Measurements from ENCODE around the gene PCDHA2.
"Not testable (repeated sequence)": the region's sequence is repeated elsewhere in the genome, so short reads cannot be mapped to it uniquely, and the experiment has no call there.

Gene PCDHA2

DNA sequence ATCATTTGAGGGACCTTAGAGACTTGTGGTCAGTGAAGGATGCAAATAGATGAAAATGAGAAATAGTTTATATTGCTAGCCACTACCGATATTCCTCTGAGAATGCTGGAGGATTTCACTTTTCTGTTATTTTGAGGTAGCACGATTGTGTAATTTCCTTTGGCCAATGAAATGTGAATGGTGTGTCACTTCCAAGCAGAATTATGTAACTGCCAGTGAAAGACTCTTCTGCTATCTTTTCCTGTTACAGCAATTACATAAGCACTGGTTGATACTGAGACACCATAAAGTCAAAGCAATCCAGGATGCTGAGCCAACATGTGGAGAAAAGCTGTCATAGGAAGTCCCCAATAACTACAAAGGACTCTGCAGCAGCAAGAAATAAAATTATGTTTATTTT is 3.6 kb upstream of the PCDHA2 start:
- no peaks in the 10 kb centered on the region for H3K27me3 ChIP-seq (ENCODE audit: control insufficient read depth in 3 of 3, insufficient read depth in 3 of 3, low read depth in 1 of 3, low read length in 3 of 3)
- no peak overlapping the region for H2AFZ ChIP-seq (ENCODE audit: low read length)
- H3K9me3 ChIP-seq (replicated peaks in 1 of 2; ENCODE audit: control insufficient read depth in 2 of 2, insufficient read depth in 1 of 2, low read depth in 1 of 2, low read length in 2 of 2) = peaks cover 30 to 48% of the 10 kb centered on the region in 2 donors
- H3K4me1 ChIP-seq (ENCODE audit: control insufficient read depth in 2 of 2, insufficient read depth in 1 of 2, low read depth in 1 of 2, low read length in 2 of 2) = no peaks in the 10 kb centered on the region
- H3K9ac ChIP-seq (ENCODE audit: low read depth, low read length, poor library complexity) = no peak overlapping the region
- H3K36me3 ChIP-seq (replicated peaks in 1 of 2; ENCODE audit: control insufficient read depth in 2 of 2, insufficient read depth in 2 of 2, low read length in 2 of 2) = peaks cover 0 to 3% of the 10 kb centered on the region in 2 donors
- no peak overlapping the region for H3K23ac ChIP-seq (ENCODE audit: low read depth, low read length, poor library complexity)
- H3K14ac ChIP-seq (ENCODE audit: low read length) = no peak overlapping the region
- H2AK5ac ChIP-seq (ENCODE audit: low read depth, low read length) = no peak overlapping the region
- no peak for DNase-seq (ENCODE audit: low spot score)
- no peak overlapping the region for H2BK120ac ChIP-seq (ENCODE audit: low read depth, low read length)
- H2BK12ac ChIP-seq (ENCODE audit: low read length) = no peak overlapping the region
- H3K4me2 ChIP-seq (ENCODE audit: insufficient read depth, low read length, poor library complexity, severe bottlenecking) = no peak overlapping the region
- no peak overlapping the region for H3K18ac ChIP-seq (ENCODE audit: low read length)
- no peak overlapping the region for H3K4ac ChIP-seq (ENCODE audit: low read length)
- H3K79me1 ChIP-seq (ENCODE audit: low read depth, low read length) = no peaks in the 10 kb centered on the region
- no peak overlapping the region for H4K8ac ChIP-seq (ENCODE audit: low read depth, low read length)
- H2BK5ac ChIP-seq (ENCODE audit: low read length) = no peak overlapping the region
- no peak overlapping the region for H2BK15ac ChIP-seq (ENCODE audit: low read length)
- no peak overlapping the region for H4K91ac ChIP-seq (ENCODE audit: low read depth, low read length, poor library complexity)
- no peak overlapping the region for H3K27ac ChIP-seq (replicated peaks; ENCODE audit: low read length)
- no peak overlapping the region for H3K4me3 ChIP-seq (ENCODE audit: low read length in 2 of 2)
- no CpG with 5 or more reads among the region's 2 CpGs for WGBS, 2 donors (ENCODE audit: extremely low coverage in 2 of 2, insufficient read length in 2 of 2, insufficient replicate concordance in 1 of 2)

DNA sequence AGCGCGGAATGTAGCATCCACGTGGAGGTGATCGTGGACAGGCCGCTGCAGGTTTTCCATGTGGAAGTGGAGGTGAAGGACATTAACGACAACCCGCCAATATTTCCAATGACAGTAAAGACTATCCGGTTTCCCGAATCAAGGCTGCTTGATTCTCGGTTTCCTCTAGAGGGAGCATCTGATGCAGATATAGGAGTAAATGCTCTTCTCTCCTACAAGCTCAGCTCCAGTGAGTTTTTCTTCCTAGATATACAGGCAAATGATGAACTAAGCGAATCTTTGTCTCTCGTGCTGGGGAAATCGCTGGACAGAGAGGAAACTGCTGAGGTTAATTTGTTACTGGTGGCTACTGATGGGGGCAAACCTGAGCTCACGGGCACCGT is 598 bp downstream of the PCDHA2 start:
- H4K8ac ChIP-seq (ENCODE audit: low read depth, low read length) = no peak overlapping the region
- H2BK15ac ChIP-seq (ENCODE audit: low read length) = no peak overlapping the region
- H3K4ac ChIP-seq (ENCODE audit: low read length) = no peak overlapping the region
- no peak overlapping the region for H3K4me2 ChIP-seq (ENCODE audit: insufficient read depth, low read length, poor library complexity, severe bottlenecking)
- WGBS, 2 donors (ENCODE audit: extremely low coverage in 2 of 2, insufficient read length in 2 of 2, insufficient replicate concordance in 1 of 2) = no CpG with 5 or more reads among the region's 15 CpGs
- no peak overlapping the region for H2BK12ac ChIP-seq (ENCODE audit: low read length)
- H3K36me3 ChIP-seq (replicated peaks in 1 of 2; ENCODE audit: control insufficient read depth in 2 of 2, insufficient read depth in 2 of 2, low read length in 2 of 2) = peaks cover 0 to 8% of the 10 kb centered on the region in 2 donors
- no peak for DNase-seq (ENCODE audit: low spot score)
- no peak overlapping the region for H3K14ac ChIP-seq (ENCODE audit: low read length)
- H4K91ac ChIP-seq (ENCODE audit: low read depth, low read length, poor library complexity) = no peak overlapping the region
- H3K27ac ChIP-seq (replicated peaks; ENCODE audit: low read length) = no peak overlapping the region
- no peak overlapping the region for H3K9ac ChIP-seq (ENCODE audit: low read depth, low read length, poor library complexity)
- no peak overlapping the region for H3K23ac ChIP-seq (ENCODE audit: low read depth, low read length, poor library complexity)
- H3K4me3 ChIP-seq (ENCODE audit: low read length in 2 of 2) = peak overlapping the region in 1 of 2 donors; percentile 73
- no peak overlapping the region for H2AK5ac ChIP-seq (ENCODE audit: low read depth, low read length)
- H3K18ac ChIP-seq (ENCODE audit: low read length) = no peak overlapping the region
- H3K79me1 ChIP-seq (ENCODE audit: low read depth, low read length) = peaks cover 3% of the 10 kb centered on the region
- peaks cover 24 to 44% of the 10 kb centered on the region in 2 donors for H3K9me3 ChIP-seq (replicated peaks in 1 of 2; ENCODE audit: control insufficient read depth in 2 of 2, insufficient read depth in 1 of 2, low read depth in 1 of 2, low read length in 2 of 2)
- H2BK5ac ChIP-seq (ENCODE audit: low read length) = no peak overlapping the region
- no peaks in the 10 kb centered on the region for H3K27me3 ChIP-seq (ENCODE audit: control insufficient read depth in 3 of 3, insufficient read depth in 3 of 3, low read depth in 1 of 3, low read length in 3 of 3)
- no peak overlapping the region for H2AFZ ChIP-seq (ENCODE audit: low read length)
- no peaks in the 10 kb centered on the region for H3K4me1 ChIP-seq (ENCODE audit: control insufficient read depth in 2 of 2, insufficient read depth in 1 of 2, low read depth in 1 of 2, low read length in 2 of 2)
- no peak overlapping the region for H2BK120ac ChIP-seq (ENCODE audit: low read depth, low read length)

DNA sequence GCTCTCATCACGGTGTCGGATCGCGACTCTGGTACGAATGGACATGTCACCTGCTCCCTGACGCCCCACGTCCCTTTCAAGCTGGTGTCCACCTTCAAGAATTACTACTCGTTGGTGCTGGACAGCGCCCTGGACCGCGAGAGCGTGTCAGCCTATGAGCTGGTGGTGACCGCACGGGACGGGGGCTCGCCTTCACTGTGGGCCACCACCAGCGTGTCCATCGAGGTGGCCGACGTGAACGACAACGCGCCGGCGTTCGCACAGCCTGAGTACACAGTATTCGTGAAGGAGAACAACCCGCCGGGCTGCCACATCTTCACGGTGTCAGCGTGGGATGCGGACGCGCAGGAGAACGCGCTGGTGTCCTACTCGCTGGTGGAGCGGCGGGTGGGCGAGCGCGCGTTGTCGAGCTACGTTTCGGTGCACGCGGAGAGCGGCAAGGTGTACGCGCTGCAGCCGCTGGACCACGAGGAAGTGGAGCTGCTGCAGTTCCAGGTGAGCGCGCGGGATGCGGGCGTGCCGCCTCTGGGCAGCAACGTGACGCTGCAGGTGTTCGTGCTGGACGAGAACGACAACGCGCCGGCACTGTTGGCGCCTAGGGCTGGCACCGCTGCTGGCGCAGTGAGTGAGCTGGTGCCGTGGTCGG is 1.5 kb downstream of the PCDHA2 start:
- H2AK5ac ChIP-seq (ENCODE audit: low read depth, low read length); H2BK120ac ChIP-seq (ENCODE audit: low read depth, low read length); H3K27ac ChIP-seq (replicated peaks; ENCODE audit: low read length); H2BK12ac ChIP-seq (ENCODE audit: low read length); H2BK5ac ChIP-seq (ENCODE audit: low read length); H3K4ac ChIP-seq (ENCODE audit: low read length); H2BK15ac ChIP-seq (ENCODE audit: low read length); H3K18ac ChIP-seq (ENCODE audit: low read length); H3K79me1 ChIP-seq (ENCODE audit: low read depth, low read length); H2AFZ ChIP-seq (ENCODE audit: low read length); DNase-seq (ENCODE audit: low spot score); H3K23ac ChIP-seq (ENCODE audit: low read depth, low read length, poor library complexity); H3K14ac ChIP-seq (ENCODE audit: low read length); H3K9ac ChIP-seq (ENCODE audit: low read depth, low read length, poor library complexity); H3K27me3 ChIP-seq (ENCODE audit: control insufficient read depth in 3 of 3, insufficient read depth in 3 of 3, low read depth in 1 of 3, low read length in 3 of 3); H4K91ac ChIP-seq (ENCODE audit: low read depth, low read length, poor library complexity); H3K4me1 ChIP-seq (ENCODE audit: control insufficient read depth in 2 of 2, insufficient read depth in 1 of 2, low read depth in 1 of 2, low read length in 2 of 2); H3K36me3 ChIP-seq (replicated peaks in 1 of 2; ENCODE audit: control insufficient read depth in 2 of 2, insufficient read depth in 2 of 2, low read length in 2 of 2): not testable (repeated sequence)
- Histone ChIP-seq H3K9me3 (replicated peaks in 1 of 2; ENCODE audit: control insufficient read depth in 2 of 2, insufficient read depth in 1 of 2, low read depth in 1 of 2, low read length in 2 of 2) (peaks cover 24 to 53% of the 10 kb centered on the region in 2 donors), H3K4me2 (ENCODE audit: insufficient read depth, low read length, poor library complexity, severe bottlenecking) (peak overlapping the region; percentile 11), H4K8ac (ENCODE audit: low read depth, low read length) (peak overlapping the region; percentile 52), H3K4me3 (ENCODE audit: low read length in 2 of 2) (peak overlapping the region in 1 of 2 donors; percentile 69)
- WGBS, 2 donors (ENCODE audit: extremely low coverage in 2 of 2, insufficient read length in 2 of 2, insufficient replicate concordance in 1 of 2) = no CpG with 5 or more reads among the region's 72 CpGs

DNA sequence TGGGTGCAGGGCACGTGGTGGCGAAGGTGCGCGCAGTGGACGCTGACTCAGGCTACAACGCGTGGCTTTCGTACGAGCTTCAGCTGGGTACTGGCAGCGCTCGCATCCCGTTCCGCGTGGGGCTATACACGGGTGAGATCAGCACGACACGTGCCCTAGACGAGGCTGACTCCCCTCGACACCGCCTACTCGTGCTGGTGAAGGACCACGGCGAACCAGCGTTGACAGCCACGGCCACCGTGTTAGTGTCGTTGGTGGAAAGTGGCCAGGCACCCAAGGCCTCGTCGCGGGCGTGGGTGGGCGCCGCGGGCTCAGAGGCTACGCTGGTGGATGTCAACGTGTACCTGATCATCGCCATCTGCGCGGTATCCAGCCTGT is 2.1 kb downstream of the PCDHA2 start:
- Histone ChIP-seq H3K36me3 (replicated peaks in 1 of 2; ENCODE audit: control insufficient read depth in 2 of 2, insufficient read depth in 2 of 2, low read length in 2 of 2) (peaks cover 2 to 8% of the 10 kb centered on the region in 2 donors), H4K91ac (ENCODE audit: low read depth, low read length, poor library complexity) (no peak overlapping the region), H3K4me2 (ENCODE audit: insufficient read depth, low read length, poor library complexity, severe bottlenecking) (no peak overlapping the region), H3K18ac (ENCODE audit: low read length) (no peak overlapping the region), H2BK15ac (ENCODE audit: low read length) (no peak overlapping the region), H3K23ac (ENCODE audit: low read depth, low read length, poor library complexity) (peak overlapping the region; percentile 89), H2AK5ac (ENCODE audit: low read depth, low read length) (no peak overlapping the region), H2AFZ (ENCODE audit: low read length) (no peak overlapping the region), H3K4me3 (ENCODE audit: low read length in 2 of 2) (peak overlapping the region in 1 of 2 donors; percentile 69), H2BK12ac (ENCODE audit: low read length) (peak overlapping the region; percentile 41), H2BK120ac (ENCODE audit: low read depth, low read length) (no peak overlapping the region), H3K14ac (ENCODE audit: low read length) (peak overlapping the region; percentile 31), H3K27ac (replicated peaks; ENCODE audit: low read length) (no peak overlapping the region), H3K4me1 (ENCODE audit: control insufficient read depth in 2 of 2, insufficient read depth in 1 of 2, low read depth in 1 of 2, low read length in 2 of 2) (no peaks in the 10 kb centered on the region), H3K9me3 (replicated peaks in 1 of 2; ENCODE audit: control insufficient read depth in 2 of 2, insufficient read depth in 1 of 2, low read depth in 1 of 2, low read length in 2 of 2) (peaks cover 24 to 58% of the 10 kb centered on the region in 2 donors), H2BK5ac (ENCODE audit: low read length) (no peak overlapping the region), H3K27me3 (ENCODE audit: control insufficient read depth in 3 of 3, insufficient read depth in 3 of 3, low read depth in 1 of 3, low read length in 3 of 3) (no peaks in the 10 kb centered on the region), H3K4ac (ENCODE audit: low read length) (no peak overlapping the region), H3K79me1 (ENCODE audit: low read depth, low read length) (peaks cover 3% of the 10 kb centered on the region), H3K9ac (ENCODE audit: low read depth, low read length, poor library complexity) (peak overlapping the region; percentile 63), H4K8ac (ENCODE audit: low read depth, low read length) (peak overlapping the region; percentile 52)
- no peak for DNase-seq (ENCODE audit: low spot score)
- WGBS, 2 donors (ENCODE audit: extremely low coverage in 2 of 2, insufficient read length in 2 of 2, insufficient replicate concordance in 1 of 2) = no CpG with 5 or more reads among the region's 39 CpGs
